ENCODE results near the gene PSD4.

GRCh38 chr2:113224647-113225236 lies 51.0 kb downstream of the PSD4 start:
- TF ChIP-seq RXRA (IDR thresholded peaks at IDR 0.05; ENCODE audit: borderline replicate concordance, low read depth) (no peak), REST (IDR thresholded peaks at IDR 0.05; ENCODE audit: low read depth, low read length) (no peak), EZH2phosphoT487 (IDR thresholded peaks at IDR 0.05; ENCODE audit: borderline replicate concordance, low read depth) (no peak), GATA2 (CRISPR knock-in tag; IDR thresholded peaks at IDR 0.05) (no peak), CTCF (IDR thresholded peaks at IDR 0.05) (no peak), POLR2AphosphoS5 (IDR thresholded peaks at IDR 0.05; ENCODE audit: low read depth, low read length) (no peak), CHD2 (IDR thresholded peaks at IDR 0.05; ENCODE audit: low read length, partially characterized antibody) (no peak)

All from SK-N-SH (cell line).